Vagina (tissue), 2 donors: ENCODE data around the gene KRTAP9-9.

Experiments used
- CTCF ChIP-seq, 3 experiments: fragments of 450-650 bp in 2 of 3; fragments of 200-600 bp in 1 of 3; sonication (generic) in 1 of 3; IDR thresholded peaks; one replicate each; pipeline ENCODE4 v1.5.1; 2017 to 2019; ENCODE audit warnings: antibody characterized with exemption in 3 of 3, mild to moderate bottlenecking in 2 of 3, moderate library complexity in 2 of 3
- POLR2A ChIP-seq, 2 donors: fragments of 450-650 bp; IDR thresholded peaks; one replicate each; pipeline ENCODE4 v1.6.1; 2017; ENCODE audit warnings: antibody characterized with exemption in 2 of 2, mild to moderate bottlenecking in 2 of 2, moderate library complexity in 2 of 2
- POLR2AphosphoS5 ChIP-seq, 2 donors: sonication (generic); formaldehyde crosslinking; IDR thresholded peaks; one replicate each; pipeline ENCODE4 v1.9.0; 2017; ENCODE audit warnings: antibody characterized with exemption in 2 of 2, mild to moderate bottlenecking in 2 of 2, low read depth in 1 of 2; ENCODE audit not compliant: insufficient read depth in 1 of 2

- TF ChIP-seq CTCF (IDR thresholded peaks at IDR 0.05) = no peak
- no peak for TF ChIP-seq POLR2A (IDR thresholded peaks at IDR 0.05)
- TF ChIP-seq POLR2AphosphoS5 (IDR thresholded peaks at IDR 0.05; ENCODE audit: insufficient read depth in 1 of 2, low read depth in 1 of 2) = no peak
These were observed 8.0 kb downstream of the KRTAP9-9 start for GRCh38 chr17:41263212-41263611.
